Fibroblast of villous mesenchyme (primary cell): ENCODE measurements around the gene TPST1. TPM values are rescaled to one million over a fixed set of nuclear protein-coding genes. Genes with fewer than 3 reads are reported as not detected.
A peak's percentile ranks its signal among the peaks of the same experiment; 100 is the strongest.

Source experiments
- DNase-seq: peaks from one replicate; pipeline ENCODE4 v3.0.0-alpha.2; 2010; ENCODE audit warnings: low read depth
- H3K4me3 ChIP-seq: 2 replicates; pipeline ENCODE4 v1.5.1; 2011; ENCODE audit warnings: low read depth, mild to moderate bottlenecking, low read length
- CTCF ChIP-seq: IDR thresholded peaks from 2 replicates; pipeline ENCODE4 v1.5.1; 2012; ENCODE audit warnings: low read depth, mild to moderate bottlenecking, low read length; ENCODE audit not compliant: insufficient read depth
- total RNA-seq: library from RNA; depleted of rRNA; stranded (reverse); fragments of >200 nt; gene quantifications from 2 replicates; pipeline ENCODE4 v1.2.3, GENCODE V29; 2012

Gene TPST1
- total RNA-seq, 1 donor = 131 TPM

GRCh38 chr7:66205741-66206090 is 582 bp downstream of the TPST1 start:
- no peak for DNase-seq
- peak overlapping the region; percentile 100 for H3K4me3 ChIP-seq
- no peak for TF ChIP-seq CTCF

- no peak for TF ChIP-seq CTCF
- peak; percentile 43 for DNase-seq
- H3K4me3 ChIP-seq = peak overlapping the region; percentile 100
Measured at GRCh38 chr7:66206119-66206933, 1.2 kb downstream of the TPST1 start.

GRCh38 chr7:66206934-66207240 is 1.8 kb downstream of the TPST1 start:
- no peak for DNase-seq
- H3K4me3 ChIP-seq = peak overlapping the region; percentile 100
- no peak for TF ChIP-seq CTCF

- no peak for TF ChIP-seq CTCF
- H3K4me3 ChIP-seq = peak overlapping the region; percentile 100
- no peak for DNase-seq
Measured at GRCh38 chr7:66207540-66207939, 2.4 kb downstream of the TPST1 start.

- H3K4me3 ChIP-seq = peak overlapping the region; percentile 6
- TF ChIP-seq CTCF = no peak
- DNase-seq = peak; percentile 91
Measured at GRCh38 chr7:66211429-66211828, 6.3 kb downstream of the TPST1 start.

GRCh38 chr7:66213637-66214036 is 8.5 kb downstream of the TPST1 start:
- no peak for DNase-seq
- TF ChIP-seq CTCF = no peak
- no peak overlapping the region for H3K4me3 ChIP-seq

- H3K4me3 ChIP-seq = no peak overlapping the region
- DNase-seq = no peak
- no peak for TF ChIP-seq CTCF
Measured at GRCh38 chr7:66216687-66217086, 11.6 kb downstream of the TPST1 start.
